Activated T-helper 1 cell treated with anti-CD3 and anti-CD28 coated beads, Interleukin-12 subunit alpha, Interleukin-12 subunit beta, Interleukin-2, Interleukin-4 antibody, amounts not matched to agents 30 ng/mL and 10 ng/mL and 1 ng/mL, durations not matched to agents 14 hours and 24 hours and 36 hours (primary cell): ENCODE results near the gene TLE2. TPM values are rescaled to one million over a fixed set of nuclear protein-coding genes. Genes with fewer than 3 reads are reported as not detected.

ENCODE experiments used
- DNase-seq: peaks from one replicate; pipeline ENCODE4 v3.0.0; 2021; ENCODE audit warnings: low spot score
- H3K27ac Mint-ChIP-seq: one replicate; pipeline ENCODE4 v1.8.0; 2021; ENCODE audit warnings: mild to moderate bottlenecking, mixed read lengths
- H3K27me3 Mint-ChIP-seq: one replicate; pipeline ENCODE4 v1.8.0; 2022; ENCODE audit warnings: mild to moderate bottlenecking, moderate library complexity, mixed read lengths; ENCODE audit not compliant: insufficient read depth
- H3K36me3 Mint-ChIP-seq: one replicate; pipeline ENCODE4 v1.8.0; 2021; ENCODE audit warnings: low read depth, mixed read lengths
- H3K4me1 Mint-ChIP-seq: one replicate; pipeline ENCODE4 v1.8.0; 2021; ENCODE audit warnings: low read depth, mixed read lengths
- H3K4me3 Mint-ChIP-seq: one replicate; pipeline ENCODE4 v1.8.0; 2021; ENCODE audit warnings: mild to moderate bottlenecking, moderate library complexity, mixed read lengths
- H3K9me3 Mint-ChIP-seq: one replicate; pipeline ENCODE4 v1.8.0; 2021; ENCODE audit warnings: mixed read lengths
- intact Hi-C: fragments of 100-400 bp; cut with micrococcal nuclease; formaldehyde crosslinking; loops from one replicate; pipeline ENCODE4 v1.15.1; 2024
- total RNA-seq: library from RNA; stranded (reverse); gene quantifications from 2 replicates; pipeline ENCODE4 v1.2.3, GENCODE V29; 2022

Gene TLE2
- total RNA-seq, 1 donor from 2014 or later = 0.78 TPM

GRCh38 chr19:2960120-2960519 lies 69.0 kb downstream of the TLE2 start:
- Mint-ChIP-seq H3K27me3 (no peaks in the 10 kb centered on the region), H3K27ac (no peak overlapping the region), H3K36me3 (no peaks in the 10 kb centered on the region), H3K4me1 (peaks cover 6% of the 10 kb centered on the region), H3K9me3 (no peaks in the 10 kb centered on the region), H3K4me3 (no peak overlapping the region)
- no peak for DNase-seq
- intact Hi-C loops = no loop called here

- Mint-ChIP-seq H3K9me3 (no peaks in the 10 kb centered on the region), H3K27ac (no peak overlapping the region), H3K36me3 (no peaks in the 10 kb centered on the region), H3K4me3 (no peak overlapping the region), H3K27me3 (no peaks in the 10 kb centered on the region), H3K4me1 (peaks cover 3% of the 10 kb centered on the region)
- intact Hi-C loops = no loop called here
- no peak for DNase-seq
These were observed 71.9 kb downstream of the TLE2 start for GRCh38 chr19:2957160-2957559.

GRCh38 chr19:2952953-2953481 lies 76.1 kb downstream of the TLE2 start:
- H3K4me1 Mint-ChIP-seq = peaks cover 20% of the 10 kb centered on the region
- H3K9me3 Mint-ChIP-seq = no peaks in the 10 kb centered on the region
- no peak overlapping the region for H3K27ac Mint-ChIP-seq
- DNase-seq = no peak
- H3K36me3 Mint-ChIP-seq = peaks cover 4% of the 10 kb centered on the region
- H3K27me3 Mint-ChIP-seq = no peaks in the 10 kb centered on the region
- intact Hi-C loops = loop anchor here (5.0 kb wide), 1 partner anchor 209 kb away; no protein-coding TSS in a partner anchor
- no peak overlapping the region for H3K4me3 Mint-ChIP-seq

GRCh38 chr19:2950286-2951124 lies 78.6 kb downstream of the TLE2 start:
- Mint-ChIP-seq H3K4me1 (peaks cover 20% of the 10 kb centered on the region), H3K27me3 (no peaks in the 10 kb centered on the region), H3K9me3 (peaks cover 3% of the 10 kb centered on the region), H3K27ac (peak overlapping the region; percentile 90), H3K4me3 (peak overlapping the region; percentile 95), H3K36me3 (peaks cover 6% of the 10 kb centered on the region)
- peak; percentile 99 for DNase-seq
- intact Hi-C loops = loop anchor here (1.0 to 5.0 kb wide), 11 partner anchors 27 to 485 kb away; partner anchors contain the start of genes NCLN, SGTA, TLE5 and TLE6

GRCh38 chr19:2949939-2950285 lies 79.2 kb downstream of the TLE2 start:
- Mint-ChIP-seq H3K4me1 (peaks cover 20% of the 10 kb centered on the region), H3K36me3 (peaks cover 6% of the 10 kb centered on the region), H3K27ac (peak overlapping the region; percentile 90), H3K27me3 (no peaks in the 10 kb centered on the region), H3K4me3 (peak overlapping the region; percentile 95), H3K9me3 (peaks cover 3% of the 10 kb centered on the region)
- intact Hi-C loops = loop anchor here (1.0 to 5.0 kb wide), 10 partner anchors 27 to 485 kb away; partner anchors contain the start of genes NCLN, SGTA, TLE5 and TLE6
- DNase-seq = no peak

Other genes starting within 250 kb of the TLE2 start
- 73.4 and 77.8 TPM in 2 replicates for gene SGTA, start 246.0 kb downstream of the TLE2 start, total RNA-seq
- 190 and 195 TPM in 2 replicates for gene THOP1, start 243.8 kb downstream of the TLE2 start, total RNA-seq
- 1.8 and 1.9 TPM in 2 replicates for gene ZNF554, start 209.4 kb downstream of the TLE2 start, total RNA-seq
- gene ZNF555, start 187.8 kb downstream of the TLE2 start, total RNA-seq = 0.37 and 0.65 TPM in 2 replicates
- gene ZNF556, start 161.9 kb downstream of the TLE2 start, total RNA-seq = not detected in 2 replicates
- gene ZNF57, start 128.4 kb downstream of the TLE2 start, total RNA-seq = 2.2 and 2.6 TPM in 2 replicates
- gene ZNF77, start 84.3 kb downstream of the TLE2 start, total RNA-seq = 3.2 and 5.3 TPM in 2 replicates
- 0.57 and 0.83 TPM in 2 replicates for gene TLE6, start 51.7 kb downstream of the TLE2 start, total RNA-seq
- 378 and 399 TPM in 2 replicates for gene TLE5, start 33.2 kb upstream of the TLE2 start, total RNA-seq
- gene GNA11, start 65.1 kb upstream of the TLE2 start, total RNA-seq = 4.1 and 5.7 TPM in 2 replicates
- gene GNA15, start 106.8 kb upstream of the TLE2 start, total RNA-seq = 103 and 109 TPM in 2 replicates
- gene S1PR4, start 149.5 kb upstream of the TLE2 start, total RNA-seq = 44.3 and 45.3 TPM in 2 replicates
- gene NCLN, start 156.7 kb upstream of the TLE2 start, total RNA-seq = 112 and 118 TPM in 2 replicates
- 0.08 and 0.12 TPM in 2 replicates for gene CELF5, start 195.4 kb upstream of the TLE2 start, total RNA-seq